Lower lobe of right lung (tissue), 2 donors: ENCODE data around the gene TTC28. TPM values are rescaled to one million over a fixed set of nuclear protein-coding genes. Genes with fewer than 3 reads are reported as not detected.
A peak's percentile ranks its signal among the peaks of the same experiment; 100 is the strongest.

Source experiments
- ATAC-seq, 2 donors: fragments of 200-7000 bp; cut with Tn5 transposase; one replicate each; pipeline ENCODE4 v1.9.1; 2020 to 2022; ENCODE audit warnings: mild to moderate bottlenecking in 2 of 2, moderate library complexity in 2 of 2
- DNase-seq: peaks from one replicate; pipeline ENCODE4 v3.0.0-alpha.2; 2020
- H3K27ac ChIP-seq: fragments of 200-600 bp; one replicate; pipeline ENCODE4 v1.8.0; 2022
- H3K27me3 ChIP-seq: fragments of 200-600 bp; one replicate; pipeline ENCODE4 v1.8.0; 2022; ENCODE audit warnings: low read depth
- H3K36me3 ChIP-seq: fragments of 200-600 bp; one replicate; pipeline ENCODE4 v1.8.0; 2022; ENCODE audit warnings: mild to moderate bottlenecking
- H3K4me1 ChIP-seq: fragments of 200-600 bp; one replicate; pipeline ENCODE4 v1.8.0; 2022
- H3K4me3 ChIP-seq: fragments of 200-600 bp; one replicate; pipeline ENCODE4 v1.8.0; 2022; ENCODE audit warnings: mild to moderate bottlenecking
- H3K9me3 ChIP-seq: fragments of 200-600 bp; one replicate; pipeline ENCODE4 v1.8.0; 2022
- CTCF ChIP-seq: fragments of 200-600 bp; IDR thresholded peaks from one replicate; pipeline ENCODE4 v1.8.0; 2022; ENCODE audit warnings: antibody characterized with exemption, mild to moderate bottlenecking
- intact Hi-C: fragments of 100-400 bp; cut with DNase I; formaldehyde crosslinking; loops from one replicate; pipeline ENCODE4 v1.11.0; 2022
- total RNA-seq: library from RNA; stranded (reverse); fragmentation: NEBNext Ultra II Directional; extraction: Animal tissue kit (Norgen Biotek cat#: 25700); gene quantifications from one replicate; pipeline ENCODE4 v1.2.1, GENCODE V29; 2021
- donor health status: DM: no; HTN: yes; CAD: no; lungs with severe emphysema.

TTC28 gene
- total RNA-seq, 1 donor from 2014 or later: 39.6 TPM

- H3K27me3 ChIP-seq: no peaks in the 10 kb centered on the region
- peaks cover 17% of the 10 kb centered on the region for H3K4me1 ChIP-seq
- no peak for DNase-seq
- ATAC-seq: no peak
- intact Hi-C loops: no loop called here
- no peak overlapping the region for H3K4me3 ChIP-seq
- TF ChIP-seq CTCF: no peak
- no peaks in the 10 kb centered on the region for H3K9me3 ChIP-seq
- no peak overlapping the region for H3K27ac ChIP-seq
- H3K36me3 ChIP-seq: no peaks in the 10 kb centered on the region
These were observed 34.5 kb upstream of the TTC28 start for GRCh38 chr22:28714043-28714628.

- DNase-seq: no peak
- no peaks in the 10 kb centered on the region for H3K9me3 ChIP-seq
- H3K36me3 ChIP-seq: no peaks in the 10 kb centered on the region
- no peak for TF ChIP-seq CTCF
- peak; percentile 89 for ATAC-seq
- peaks cover 17% of the 10 kb centered on the region for H3K4me1 ChIP-seq
- intact Hi-C loops: no loop called here
- H3K27ac ChIP-seq: peak overlapping the region; percentile 58
- H3K27me3 ChIP-seq: no peaks in the 10 kb centered on the region
- no peak overlapping the region for H3K4me3 ChIP-seq
These were observed 32.5 kb upstream of the TTC28 start for GRCh38 chr22:28711820-28712777.

GRCh38 chr22:28711341-28711740 is 31.7 kb upstream of the TTC28 start:
- Histone ChIP-seq H3K27ac (peak overlapping the region; percentile 20), H3K36me3 (no peaks in the 10 kb centered on the region), H3K9me3 (no peaks in the 10 kb centered on the region), H3K4me3 (no peak overlapping the region), H3K27me3 (no peaks in the 10 kb centered on the region), H3K4me1 (peaks cover 17% of the 10 kb centered on the region)
- TF ChIP-seq CTCF: no peak
- intact Hi-C loops: no loop called here
- no peak for ATAC-seq
- DNase-seq: no peak

- intact Hi-C loops: no loop called here
- Histone ChIP-seq H3K4me1 (peaks cover 17% of the 10 kb centered on the region), H3K27me3 (no peaks in the 10 kb centered on the region), H3K36me3 (no peaks in the 10 kb centered on the region), H3K9me3 (no peaks in the 10 kb centered on the region), H3K4me3 (no peak overlapping the region), H3K27ac (peak overlapping the region; percentile 20)
- DNase-seq (no peak), ATAC-seq (peak in 1 of 2 donors; percentile 22)
- TF ChIP-seq CTCF: no peak
These were observed 31.0 kb upstream of the TTC28 start for GRCh38 chr22:28710576-28711191.

GRCh38 chr22:28710107-28710506 is 30.5 kb upstream of the TTC28 start:
- H3K27ac ChIP-seq: peak overlapping the region; percentile 20
- ATAC-seq (no peak), DNase-seq (no peak)
- no peak for TF ChIP-seq CTCF
- no peaks in the 10 kb centered on the region for H3K27me3 ChIP-seq
- no peak overlapping the region for H3K4me3 ChIP-seq
- H3K36me3 ChIP-seq: no peaks in the 10 kb centered on the region
- intact Hi-C loops: no loop called here
- H3K9me3 ChIP-seq: no peaks in the 10 kb centered on the region
- H3K4me1 ChIP-seq: peaks cover 17% of the 10 kb centered on the region
